Anterior cingulate cortex (tissue), 58 donors: ENCODE data around the gene ZNF35.
A peak's percentile ranks its signal among the peaks of the same experiment; 100 is the strongest.

Source experiments
- DNase-seq, 58 donors: peaks; one replicate each; lab custom pipeline; 2025; lab: John Stamatoyannopoulos, UW

ZNF35 gene

GRCh38 chr3:44682182-44682896 lies 33.8 kb downstream of the ZNF35 start:
- DNase-seq = no peak

GRCh38 chr3:44685128-44685800 lies 36.7 kb downstream of the ZNF35 start:
- DNase-seq = peak in 54 of 58 donors; percentile 8 to 79 (median 43)

- DNase-seq = no peak
Measured at GRCh38 chr3:44687898-44688297, 39.4 kb downstream of the ZNF35 start.
